Measurements from ENCODE around the gene CCL8. TPM values are rescaled to one million over a fixed set of nuclear protein-coding genes. Genes with fewer than 3 reads are reported as not detected.
"Not testable (repeated sequence)": the region's sequence is repeated elsewhere in the genome, so short reads cannot be mapped to it uniquely, and the experiment has no call there.

CCL8 gene
- total and polyA plus RNA-seq, 10 of the 15 experiments (the other 5 are each of a cell fraction or from before 2014, with no cell fraction given) = not detected

DNA sequence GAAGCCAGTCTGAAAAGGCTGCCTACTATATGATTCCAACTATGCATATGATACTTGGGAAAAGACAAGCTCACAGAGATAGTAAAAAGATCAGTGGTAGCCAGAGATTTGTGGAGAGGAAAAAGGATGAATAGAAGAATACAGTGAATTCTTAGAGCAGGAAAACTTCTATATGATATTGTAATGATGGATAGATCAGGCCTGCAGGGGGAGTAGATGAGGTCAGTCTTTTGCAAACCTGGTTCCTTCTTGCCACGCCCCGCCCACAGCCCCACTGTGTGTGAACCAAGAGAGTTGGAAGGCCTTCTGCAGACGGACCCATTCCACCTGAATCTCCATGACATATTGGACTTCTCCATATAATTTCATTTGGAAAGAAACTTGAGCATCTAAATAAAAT is 761 bp upstream of the CCL8 start:
- H3K27ac ChIP-seq (ENCODE audit: control insufficient read depth, insufficient read depth) = no peak overlapping the region
- H3K9me3 ChIP-seq (replicated peaks; ENCODE audit: control insufficient read depth, insufficient read depth, low read length) = no peaks in the 10 kb centered on the region; the same call in 2 of the 3 replicates
- no peak for DNase-seq (ENCODE audit: low read depth, low spot score)
- TF ChIP-seq SMAD1 (IDR thresholded peaks at IDR 0.05; ENCODE audit: low read depth, partially characterized antibody) = no peak
- TF ChIP-seq, protein P1, sequence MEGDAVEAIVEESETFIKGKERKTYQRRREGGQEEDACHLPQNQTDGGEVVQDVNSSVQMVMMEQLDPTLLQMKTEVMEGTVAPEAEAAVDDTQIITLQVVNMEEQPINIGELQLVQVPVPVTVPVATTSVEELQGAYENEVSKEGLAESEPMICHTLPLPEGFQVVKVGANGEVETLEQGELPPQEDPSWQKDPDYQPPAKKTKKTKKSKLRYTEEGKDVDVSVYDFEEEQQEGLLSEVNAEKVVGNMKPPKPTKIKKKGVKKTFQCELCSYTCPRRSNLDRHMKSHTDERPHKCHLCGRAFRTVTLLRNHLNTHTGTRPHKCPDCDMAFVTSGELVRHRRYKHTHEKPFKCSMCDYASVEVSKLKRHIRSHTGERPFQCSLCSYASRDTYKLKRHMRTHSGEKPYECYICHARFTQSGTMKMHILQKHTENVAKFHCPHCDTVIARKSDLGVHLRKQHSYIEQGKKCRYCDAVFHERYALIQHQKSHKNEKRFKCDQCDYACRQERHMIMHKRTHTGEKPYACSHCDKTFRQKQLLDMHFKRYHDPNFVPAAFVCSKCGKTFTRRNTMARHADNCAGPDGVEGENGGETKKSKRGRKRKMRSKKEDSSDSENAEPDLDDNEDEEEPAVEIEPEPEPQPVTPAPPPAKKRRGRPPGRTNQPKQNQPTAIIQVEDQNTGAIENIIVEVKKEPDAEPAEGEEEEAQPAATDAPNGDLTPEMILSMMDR (IDR thresholded peaks at IDR 0.05 in 2 of 3, conservative IDR thresholded peaks at IDR 0.05 in 1 of 3; ENCODE audit: control insufficient read depth in 2 of 3, extremely low read depth in 1 of 3, insufficient read depth in 1 of 3, low read depth in 3 of 3, low read length in 3 of 3) = peak in 2 of 3 experiments; percentile 16 to 17; a peak in 2 of 6 replicates
- H3K79me2 ChIP-seq (ENCODE audit: control insufficient read depth, insufficient read depth, low read length) = no peaks in the 10 kb centered on the region
- ChIA-PET CTCF (interaction anchor here (0.8 to 1.7 kb wide), 2 partner anchors 16 to 43 kb away, joined by 3 to 6 read pairs; no protein-coding TSS in a partner anchor), RAD21 (ENCODE audit: unreplicated experiment) (interaction anchor here (1.2 kb wide), 1 partner anchor 44 kb away, joined by 3 read pairs; no protein-coding TSS in a partner anchor), POLR2A (no interaction called here), SMC1A (ENCODE audit: uncharacterized antibody, unreplicated experiment) (no interaction called here)
- H3K4me1 ChIP-seq (ENCODE audit: control insufficient read depth, insufficient read depth, low read length) = 0 out of 2 replicates have a peak, but pooled peaks cover 3% of the 10 kb centered on the region
- no peaks in the 10 kb centered on the region; a peak in 1 of 4 replicates for H3K27me3 ChIP-seq (replicated peaks in 1 of 2; ENCODE audit: control insufficient read depth in 2 of 2, insufficient read depth in 2 of 2, low read length in 1 of 2)
- no peak overlapping the region for H3K4me3 ChIP-seq
- no peak overlapping the region for H3K4me2 ChIP-seq (ENCODE audit: control insufficient read depth, insufficient read depth)
- no peaks in the 10 kb centered on the region for H3K36me3 ChIP-seq (ENCODE audit: control insufficient read depth in 2 of 2, insufficient read depth in 2 of 2, low read length in 1 of 2)
- intact Hi-C loops (cut with micrococcal nuclease; ENCODE audit: unreplicated experiment) (loop anchor here (1.0 kb wide), 1 partner anchor 43 kb away; no protein-coding TSS in a partner anchor), in situ Hi-C loops (cut with MboI) (no loop called here)
- FAIRE-seq = no peak
- no peak overlapping the region for H3K9ac ChIP-seq (ENCODE audit: control insufficient read depth, insufficient read depth, low read length)
- BruUV-seq (replicated peaks) = no TSS peak
- no peak overlapping the region for H2AFZ ChIP-seq (ENCODE audit: control insufficient read depth, low read depth, low read length)
- peak; percentile 68 for ATAC-seq
- 4% methylated on average over 3 of the region's 3 CpGs for WGBS (ENCODE audit: insufficient coverage, insufficient replicate concordance, low lambda C conversion rate, missing lambda C conversion rate)
- H4K20me1 ChIP-seq (ENCODE audit: control insufficient read depth, insufficient read depth) = no peaks in the 10 kb centered on the region

DNA sequence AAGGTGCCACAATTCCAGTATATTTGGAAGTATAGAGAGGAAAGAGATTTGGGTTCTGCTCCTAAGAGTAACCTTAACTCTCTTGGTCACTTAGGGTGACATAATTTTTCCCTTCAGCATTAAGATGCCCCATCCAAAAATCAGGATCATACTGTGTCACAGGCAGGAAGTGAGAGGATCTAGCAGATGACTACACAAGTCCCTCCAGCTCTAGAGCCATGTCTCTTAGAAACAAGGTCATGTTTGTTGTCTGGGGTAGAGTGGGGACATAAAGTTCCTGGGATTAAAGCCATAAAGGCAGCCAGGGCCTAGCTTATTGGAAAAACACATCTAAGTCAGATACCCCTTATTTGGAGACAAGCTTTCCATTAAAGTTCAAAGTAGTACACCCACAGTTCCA is 2.7 kb downstream of the CCL8 start:
- Histone ChIP-seq H3K9me3 (replicated peaks; ENCODE audit: control insufficient read depth, insufficient read depth, low read length) (no peaks in the 10 kb centered on the region; the same call in 2 of the 3 replicates), H4K20me1 (ENCODE audit: control insufficient read depth, insufficient read depth) (no peaks in the 10 kb centered on the region), H3K4me2 (ENCODE audit: control insufficient read depth, insufficient read depth) (no peak overlapping the region), H2AFZ (ENCODE audit: control insufficient read depth, low read depth, low read length) (no peak overlapping the region), H3K27me3 (replicated peaks in 1 of 2; ENCODE audit: control insufficient read depth in 2 of 2, insufficient read depth in 2 of 2, low read length in 1 of 2) (peaks cover 0 to 3% of the 10 kb centered on the region in 2 experiments; a peak in 1 of 4 replicates), H3K27ac (ENCODE audit: control insufficient read depth, insufficient read depth) (no peak overlapping the region), H3K9ac (ENCODE audit: control insufficient read depth, insufficient read depth, low read length) (no peak overlapping the region), H3K79me2 (ENCODE audit: control insufficient read depth, insufficient read depth, low read length) (no peaks in the 10 kb centered on the region), H3K4me1 (ENCODE audit: control insufficient read depth, insufficient read depth, low read length) (no peaks in the 10 kb centered on the region), H3K36me3 (ENCODE audit: control insufficient read depth in 2 of 2, insufficient read depth in 2 of 2, low read length in 1 of 2) (no peaks in the 10 kb centered on the region), H3K4me3 (no peak overlapping the region)
- DNase-seq (ENCODE audit: low read depth, low spot score) (no peak), FAIRE-seq (no peak), ATAC-seq (no peak)
- ChIA-PET RAD21 (ENCODE audit: unreplicated experiment) (no interaction called here), CTCF (interaction anchor here (1.1 to 2.4 kb wide), 3 partner anchors 11 to 40 kb away, joined by 3 to 11 read pairs (median 9); no protein-coding TSS in a partner anchor), SMC1A (ENCODE audit: uncharacterized antibody, unreplicated experiment) (interaction anchor here (0.8 to 1.3 kb wide), 2 partner anchors 13 to 40 kb away, joined by 3 to 4 read pairs; no protein-coding TSS in a partner anchor), POLR2A (no interaction called here)
- in situ Hi-C loops (cut with MboI) = no loop called here
- TF ChIP-seq MEF2A (IDR thresholded peaks at IDR 0.05; ENCODE audit: insufficient read depth, low read depth, low read length) (no peak), STAT3 (IDR thresholded peaks at IDR 0.05; ENCODE audit: low read depth, low read length) (no peak)
- no TSS peak for BruUV-seq (replicated peaks)
- intact Hi-C loops (cut with micrococcal nuclease; ENCODE audit: unreplicated experiment) = no loop called here

DNA sequence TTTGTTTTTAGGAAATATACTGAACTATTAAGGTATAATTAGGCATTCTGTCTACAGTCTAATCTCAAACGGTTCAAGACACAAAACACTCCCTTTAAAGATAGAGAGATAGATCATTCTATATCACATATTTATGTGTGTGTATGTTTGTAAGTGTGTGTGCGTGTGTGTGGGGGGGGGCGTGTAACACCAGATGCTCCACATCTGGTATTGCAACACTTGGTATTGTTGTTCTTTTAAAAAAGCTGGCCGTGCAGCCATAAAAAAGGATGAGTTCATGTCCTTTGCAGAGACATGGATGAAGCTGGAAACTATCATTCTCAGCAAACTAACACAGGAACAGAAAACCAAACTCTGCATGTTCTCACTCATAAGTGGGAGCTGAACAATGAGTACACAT is 8.3 kb downstream of the CCL8 start:
- H3K79me2 ChIP-seq (ENCODE audit: control insufficient read depth, insufficient read depth, low read length); RAD21 ChIA-PET (ENCODE audit: unreplicated experiment); POLR2A ChIA-PET; in situ Hi-C loops (cut with MboI); H3K4me1 ChIP-seq (ENCODE audit: control insufficient read depth, insufficient read depth, low read length); H3K9ac ChIP-seq (ENCODE audit: control insufficient read depth, insufficient read depth, low read length); BruUV-seq (replicated peaks); H3K27me3 ChIP-seq (replicated peaks in 1 of 2; ENCODE audit: control insufficient read depth in 2 of 2, insufficient read depth in 2 of 2, low read length in 1 of 2); H3K36me3 ChIP-seq (ENCODE audit: control insufficient read depth in 2 of 2, insufficient read depth in 2 of 2, low read length in 1 of 2); FAIRE-seq; H3K4me2 ChIP-seq (ENCODE audit: control insufficient read depth, insufficient read depth); CTCF ChIA-PET; H3K9me3 ChIP-seq (replicated peaks; ENCODE audit: control insufficient read depth, insufficient read depth, low read length); H4K20me1 ChIP-seq (ENCODE audit: control insufficient read depth, insufficient read depth); H3K27ac ChIP-seq (ENCODE audit: control insufficient read depth, insufficient read depth); intact Hi-C loops (cut with micrococcal nuclease; ENCODE audit: unreplicated experiment); H3K4me3 ChIP-seq; H2AFZ ChIP-seq (ENCODE audit: control insufficient read depth, low read depth, low read length); ATAC-seq; DNase-seq (ENCODE audit: low read depth, low spot score); SMC1A ChIA-PET (ENCODE audit: uncharacterized antibody, unreplicated experiment): not testable (repeated sequence)
- WGBS (ENCODE audit: insufficient coverage, insufficient replicate concordance, low lambda C conversion rate, missing lambda C conversion rate) = 28% methylated on average over 4 of the region's 4 CpGs
